Fibroblast of villous mesenchyme (primary cell): ENCODE measurements around the gene ACTL6A. TPM values are rescaled to one million over a fixed set of nuclear protein-coding genes. Genes with fewer than 3 reads are reported as not detected.

Experiments
- DNase-seq: peaks from one replicate; pipeline ENCODE4 v3.0.0-alpha.2; 2010; ENCODE audit warnings: low read depth
- H3K4me3 ChIP-seq: 2 replicates; pipeline ENCODE4 v1.5.1; 2011; ENCODE audit warnings: low read depth, mild to moderate bottlenecking, low read length
- CTCF ChIP-seq: IDR thresholded peaks from 2 replicates; pipeline ENCODE4 v1.5.1; 2012; ENCODE audit warnings: low read depth, mild to moderate bottlenecking, low read length; ENCODE audit not compliant: insufficient read depth
- total RNA-seq: library from RNA; depleted of rRNA; stranded (reverse); fragments of >200 nt; gene quantifications from 2 replicates; pipeline ENCODE4 v1.2.3, GENCODE V29; 2012

ACTL6A gene
- total RNA-seq, 1 donor = 48.8 TPM

- no peak overlapping the region for H3K4me3 ChIP-seq
- DNase-seq = no peak
- TF ChIP-seq CTCF = no peak
These were observed 27.9 kb downstream of the ACTL6A start for GRCh38 chr3:179590669-179591068.

GRCh38 chr3:179591313-179591712, 28.6 kb downstream of the ACTL6A start:
- TF ChIP-seq CTCF = no peak
- no peak for DNase-seq

DNA sequence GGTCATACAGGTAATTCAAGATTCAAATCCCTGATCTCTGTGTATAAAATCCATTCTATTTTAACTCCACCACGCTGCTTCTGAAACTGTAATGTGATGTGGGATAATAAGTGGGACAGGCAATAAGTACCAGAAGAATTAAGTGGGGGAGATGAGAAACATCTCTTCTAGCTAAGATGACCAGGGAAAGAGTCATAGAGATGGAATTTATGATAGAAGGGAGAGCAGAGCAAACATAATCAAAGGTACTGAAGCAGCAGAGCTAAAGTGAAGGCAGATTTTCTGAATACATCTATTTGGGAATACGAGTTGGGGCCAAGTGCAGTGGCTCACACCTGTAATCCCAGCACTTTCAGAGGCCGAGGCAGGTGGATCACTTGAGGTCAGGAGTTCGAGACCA, 36.8 kb downstream of the ACTL6A start:
- no peak overlapping the region for H3K4me3 ChIP-seq
- no peak for TF ChIP-seq CTCF
- peak; percentile 6 for DNase-seq

More at GRCh38 chr3:179591313-179591712, 28.6 kb downstream of the ACTL6A start:
- H3K4me3 ChIP-seq = no peak overlapping the region

DNA sequence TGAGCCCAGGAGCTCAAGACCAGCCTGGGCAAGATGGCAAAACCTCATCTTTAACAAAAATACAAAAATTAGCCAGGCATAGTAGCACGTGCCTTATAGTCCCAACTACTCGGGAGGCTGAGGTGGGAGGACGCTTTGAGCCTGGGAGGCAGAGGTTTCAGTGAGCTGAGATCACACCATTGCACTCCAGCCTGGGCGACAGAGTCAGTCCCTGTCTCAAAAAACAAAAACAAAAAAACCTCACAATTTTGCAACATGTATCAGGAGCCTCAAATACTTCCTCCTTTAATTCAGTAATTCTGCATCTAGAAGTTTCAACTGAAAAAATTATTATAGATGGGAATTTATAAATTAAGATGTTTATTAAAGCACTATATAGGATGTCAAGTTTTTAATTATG, 40.6 kb downstream of the ACTL6A start:
- no peak for TF ChIP-seq CTCF
- DNase-seq = no peak
- H3K4me3 ChIP-seq = peak overlapping the region; percentile 64

- TF ChIP-seq CTCF = no peak
- no peak for DNase-seq
- H3K4me3 ChIP-seq = peak overlapping the region; percentile 64
These were observed 41.1 kb downstream of the ACTL6A start for GRCh38 chr3:179603831-179604230.

DNA sequence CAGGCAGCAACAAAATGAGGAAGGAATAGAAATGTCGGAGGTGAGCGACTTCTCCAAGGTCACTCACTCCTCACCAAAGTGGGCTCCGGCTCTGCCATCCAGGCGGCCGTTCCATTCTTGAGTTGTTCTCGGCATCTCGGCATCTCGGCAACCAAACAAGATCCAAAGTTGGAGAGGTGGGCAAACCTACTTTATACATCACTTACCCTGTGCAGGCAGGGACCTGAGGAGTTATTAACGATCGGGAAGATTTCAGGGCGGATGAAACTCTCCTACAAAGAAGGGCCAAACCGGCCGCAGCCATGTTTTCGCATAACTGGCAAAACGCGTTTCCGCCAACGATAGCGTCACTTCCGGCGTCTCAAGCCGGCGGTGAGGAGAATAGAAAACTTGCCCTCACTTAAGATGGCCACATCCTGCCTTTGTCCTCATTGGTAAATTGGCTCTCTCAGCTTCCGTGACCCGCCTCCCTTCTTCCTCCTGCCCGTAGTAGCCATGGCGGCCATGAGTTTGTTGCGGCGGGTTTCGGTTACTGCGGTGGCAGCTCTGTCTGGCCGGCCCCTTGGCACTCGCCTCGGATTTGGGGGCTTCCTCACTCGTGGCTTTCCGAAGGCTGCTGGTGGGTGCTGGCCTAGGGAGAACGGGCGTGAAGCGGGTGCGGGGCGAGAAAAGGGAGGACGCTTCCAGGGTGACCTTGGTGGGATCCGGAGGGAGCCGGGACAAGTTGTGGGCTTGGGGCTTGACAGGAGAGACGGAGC, 41.8 kb downstream of the ACTL6A start, which contains the start of the genes MRPL47 and NDUFB5:
Gene MRPL47 (minus strand): TSS at position 318 of the 758 bp plus-strand sequence. CDS start 14 bp downstream, at position 304.
Gene NDUFB5 (plus strand): TSS at position 474 of the 758 bp plus-strand sequence. CDS start 22 bp downstream, at position 496.
- peak; percentile 97 for DNase-seq
- TF ChIP-seq CTCF = no peak
- peak within 1 kb of the TSS; percentile 64 for H3K4me3 ChIP-seq

- DNase-seq = peak; percentile 5
- no peak overlapping the region for H3K4me3 ChIP-seq
- TF ChIP-seq CTCF = no peak
These were observed 43.9 kb downstream of the ACTL6A start for GRCh38 chr3:179606534-179607085.
